Nephron progenitor cell (in vitro differentiated cells): ENCODE measurements around the gene INPPL1.

Experiments
- DNase-seq: peaks from one replicate; pipeline ENCODE4 v3.0.0; 2021
- H3K27ac Mint-ChIP-seq: 2 replicates; pipeline ENCODE4 v1.8.0; 2021; ENCODE audit warnings: mild to moderate bottlenecking, moderate library complexity, mixed read lengths
- H3K27me3 Mint-ChIP-seq: 2 replicates; pipeline ENCODE4 v1.8.0; 2021; ENCODE audit warnings: mild to moderate bottlenecking, low read depth, mixed read lengths; ENCODE audit not compliant: poor library complexity
- H3K36me3 Mint-ChIP-seq: 2 replicates; pipeline ENCODE4 v1.8.0; 2021; ENCODE audit warnings: low read depth, mixed read lengths
- H3K4me1 Mint-ChIP-seq: 2 replicates; pipeline ENCODE4 v1.8.0; 2021; ENCODE audit warnings: mixed read lengths
- H3K4me3 Mint-ChIP-seq: 2 replicates; pipeline ENCODE4 v1.8.0; 2021; ENCODE audit warnings: mild to moderate bottlenecking, moderate library complexity, mixed read lengths
- H3K9me3 Mint-ChIP-seq: 2 replicates; pipeline ENCODE4 v1.8.0; 2021; ENCODE audit warnings: mild to moderate bottlenecking, moderate library complexity, mixed read lengths
- TF ChIP-seq, protein P1 (sequence below): fragments of 200-600 bp; sonication (generic); IDR thresholded peaks from 2 replicates; pipeline ENCODE4 v1.5.0; 2021; ENCODE audit warnings: antibody characterized with exemption

The INPPL1 gene

DNA sequence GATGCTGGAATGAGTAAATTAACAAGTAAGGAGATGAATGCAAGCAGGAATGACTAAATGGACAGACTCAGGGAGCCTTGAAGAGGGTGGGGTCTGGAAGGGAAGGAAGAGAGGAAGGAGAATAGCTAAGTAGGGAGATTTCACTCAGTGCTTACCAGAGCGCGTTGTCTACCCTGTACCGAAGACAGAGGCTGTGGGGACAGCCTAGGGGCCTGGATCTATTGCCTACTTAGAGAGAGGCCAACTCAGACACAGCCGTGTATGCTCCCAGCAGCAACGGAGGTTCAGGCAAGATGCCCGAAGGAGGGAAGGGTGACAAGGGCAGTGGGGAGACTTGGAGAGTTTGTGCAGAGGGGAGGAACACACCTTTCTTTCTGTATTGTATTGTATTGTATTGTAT is 7.9 kb upstream of the INPPL1 start, which contains the start of gene FOLR2:
Gene FOLR2 (plus strand): TSS at position 157 of the 400 bp plus-strand sequence. CDS start 1,791 bp downstream, outside the sequence.
- Mint-ChIP-seq H3K27me3 (peaks cover 43% of the 10 kb centered on the region), H3K4me3 (no peak within 1 kb of the TSS)
- no peak for DNase-seq

DNA sequence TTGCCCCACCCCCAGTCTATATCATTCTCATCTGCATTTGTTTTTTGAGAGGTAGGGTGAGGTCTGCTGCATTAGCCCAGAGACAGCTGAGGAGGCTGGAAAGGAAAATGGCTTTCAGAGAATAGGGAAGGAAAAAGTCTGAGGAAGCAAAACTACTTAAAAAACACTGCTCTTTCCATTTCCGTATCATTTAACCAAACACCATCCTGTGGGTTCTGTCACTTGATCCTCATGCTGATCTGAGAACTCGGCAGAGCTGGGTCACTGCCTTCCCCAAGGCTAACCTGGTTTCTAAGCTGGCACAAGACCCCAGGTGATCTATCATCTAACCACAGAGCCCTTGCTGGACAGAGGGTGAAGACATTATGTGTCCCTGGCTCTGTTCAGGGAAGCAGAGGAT is 6.7 kb upstream of the INPPL1 start:
- TF ChIP-seq, protein P1, sequence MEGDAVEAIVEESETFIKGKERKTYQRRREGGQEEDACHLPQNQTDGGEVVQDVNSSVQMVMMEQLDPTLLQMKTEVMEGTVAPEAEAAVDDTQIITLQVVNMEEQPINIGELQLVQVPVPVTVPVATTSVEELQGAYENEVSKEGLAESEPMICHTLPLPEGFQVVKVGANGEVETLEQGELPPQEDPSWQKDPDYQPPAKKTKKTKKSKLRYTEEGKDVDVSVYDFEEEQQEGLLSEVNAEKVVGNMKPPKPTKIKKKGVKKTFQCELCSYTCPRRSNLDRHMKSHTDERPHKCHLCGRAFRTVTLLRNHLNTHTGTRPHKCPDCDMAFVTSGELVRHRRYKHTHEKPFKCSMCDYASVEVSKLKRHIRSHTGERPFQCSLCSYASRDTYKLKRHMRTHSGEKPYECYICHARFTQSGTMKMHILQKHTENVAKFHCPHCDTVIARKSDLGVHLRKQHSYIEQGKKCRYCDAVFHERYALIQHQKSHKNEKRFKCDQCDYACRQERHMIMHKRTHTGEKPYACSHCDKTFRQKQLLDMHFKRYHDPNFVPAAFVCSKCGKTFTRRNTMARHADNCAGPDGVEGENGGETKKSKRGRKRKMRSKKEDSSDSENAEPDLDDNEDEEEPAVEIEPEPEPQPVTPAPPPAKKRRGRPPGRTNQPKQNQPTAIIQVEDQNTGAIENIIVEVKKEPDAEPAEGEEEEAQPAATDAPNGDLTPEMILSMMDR = no peak
- H3K27ac Mint-ChIP-seq = no peak overlapping the region
- H3K27me3 Mint-ChIP-seq = peaks cover 36% of the 10 kb centered on the region
- no peak overlapping the region for H3K4me3 Mint-ChIP-seq
- no peaks in the 10 kb centered on the region for H3K36me3 Mint-ChIP-seq
- DNase-seq = no peak
- H3K9me3 Mint-ChIP-seq = no peaks in the 10 kb centered on the region
- H3K4me1 Mint-ChIP-seq = peaks cover 47% of the 10 kb centered on the region

More for the DNA sequence above, 7.9 kb upstream of the INPPL1 start, which contains the start of gene FOLR2:
- Mint-ChIP-seq H3K4me1 (peaks cover 35% of the 10 kb centered on the region), H3K36me3 (no peaks in the 10 kb centered on the region), H3K27ac (no peak within 1 kb of the TSS), H3K9me3 (no peaks in the 10 kb centered on the region)
- TF ChIP-seq, protein P1 = no peak

DNA sequence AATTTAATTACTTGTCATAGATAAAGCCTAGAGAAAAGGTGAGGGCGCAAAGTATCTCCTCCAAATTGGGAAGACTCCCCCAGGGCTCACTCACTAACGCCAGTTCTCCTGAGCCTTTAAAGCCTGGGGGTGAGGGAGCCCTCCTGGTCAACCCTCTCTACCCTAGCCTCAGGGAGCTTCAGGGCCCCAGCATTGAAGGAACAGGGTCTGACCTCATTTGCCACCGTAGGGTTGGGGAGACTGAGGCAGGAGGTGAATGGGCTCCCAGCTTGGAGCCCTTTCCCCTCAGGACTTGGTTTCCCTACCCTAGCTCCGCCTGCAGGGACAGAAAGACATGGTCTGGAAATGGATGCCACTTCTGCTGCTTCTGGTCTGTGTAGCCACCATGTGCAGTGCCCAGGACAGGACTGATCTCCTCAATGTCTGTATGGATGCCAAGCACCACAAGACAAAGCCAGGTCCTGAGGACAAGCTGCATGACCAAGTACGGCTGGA is 6.3 kb upstream of the INPPL1 start:
- H3K27me3 Mint-ChIP-seq = peaks cover 31% of the 10 kb centered on the region
- peaks cover 49% of the 10 kb centered on the region for H3K4me1 Mint-ChIP-seq
- TF ChIP-seq, protein P1 = no peak
- DNase-seq = no peak
- H3K9me3 Mint-ChIP-seq = no peaks in the 10 kb centered on the region
- no peak overlapping the region for H3K27ac Mint-ChIP-seq
- H3K4me3 Mint-ChIP-seq = no peak overlapping the region
- no peaks in the 10 kb centered on the region for H3K36me3 Mint-ChIP-seq

DNA sequence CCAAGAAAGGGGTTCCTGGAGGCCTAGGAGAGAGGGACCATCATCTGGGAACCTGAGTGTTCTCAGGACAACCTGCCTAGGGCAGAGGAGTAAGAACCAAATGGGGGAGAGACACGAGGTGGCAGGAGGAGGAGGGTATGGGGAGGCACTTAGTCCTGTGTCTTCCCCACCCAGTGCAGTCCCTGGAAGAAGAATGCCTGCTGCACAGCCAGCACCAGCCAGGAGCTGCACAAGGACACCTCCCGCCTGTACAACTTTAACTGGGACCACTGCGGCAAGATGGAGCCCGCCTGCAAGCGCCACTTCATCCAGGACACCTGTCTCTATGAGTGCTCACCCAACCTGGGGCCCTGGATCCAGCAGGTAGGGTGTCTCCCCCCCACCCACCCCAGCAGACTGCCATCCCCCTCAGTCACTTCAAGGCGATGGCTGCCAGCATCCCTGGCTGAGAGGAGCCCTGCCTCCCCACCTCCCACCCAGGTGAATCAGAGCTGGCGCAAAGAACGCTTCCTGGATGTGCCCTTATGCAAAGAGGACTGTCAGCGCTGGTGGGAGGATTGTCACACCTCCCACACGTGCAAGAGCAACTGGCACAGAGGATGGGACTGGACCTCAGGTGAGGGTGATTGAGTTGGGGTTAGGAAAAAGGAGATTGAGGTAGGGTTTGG is 3.7 kb upstream of the INPPL1 start:
- no peak for DNase-seq
- Mint-ChIP-seq H3K27ac (no peak overlapping the region), H3K27me3 (peaks cover 14% of the 10 kb centered on the region), H3K4me3 (no peak overlapping the region), H3K9me3 (no peaks in the 10 kb centered on the region), H3K36me3 (no peaks in the 10 kb centered on the region), H3K4me1 (peaks cover 57% of the 10 kb centered on the region)
- TF ChIP-seq, protein P1 = no peak

DNA sequence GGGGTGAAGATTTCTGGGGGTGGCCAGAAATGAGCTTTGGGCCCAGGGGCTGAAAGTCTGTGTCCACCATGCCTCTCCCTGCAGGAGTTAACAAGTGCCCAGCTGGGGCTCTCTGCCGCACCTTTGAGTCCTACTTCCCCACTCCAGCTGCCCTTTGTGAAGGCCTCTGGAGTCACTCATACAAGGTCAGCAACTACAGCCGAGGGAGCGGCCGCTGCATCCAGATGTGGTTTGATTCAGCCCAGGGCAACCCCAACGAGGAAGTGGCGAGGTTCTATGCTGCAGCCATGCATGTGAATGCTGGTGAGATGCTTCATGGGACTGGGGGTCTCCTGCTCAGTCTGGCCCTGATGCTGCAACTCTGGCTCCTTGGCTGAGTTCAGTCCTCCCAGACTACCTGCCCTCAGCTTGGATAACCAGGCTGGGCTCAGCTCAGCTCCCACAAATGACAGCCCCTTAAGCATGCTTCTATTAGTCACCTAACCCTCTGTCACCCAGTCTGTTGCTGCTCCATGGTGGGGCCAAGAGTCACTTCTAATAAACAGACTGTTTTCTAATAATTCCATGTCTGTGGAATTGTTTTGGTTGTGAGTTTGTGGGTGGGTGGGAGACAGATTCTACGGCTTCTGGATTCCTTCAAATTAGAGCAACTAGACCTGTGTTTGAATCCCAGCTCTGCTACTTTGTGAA is 3.0 kb upstream of the INPPL1 start:
- TF ChIP-seq, protein P1 = no peak

More for the DNA sequence above, 3.0 kb upstream of the INPPL1 start:
- Mint-ChIP-seq H3K27ac (peak overlapping the region; percentile 18), H3K4me3 (no peak overlapping the region), H3K4me1 (peaks cover 61% of the 10 kb centered on the region), H3K27me3 (peaks cover 9% of the 10 kb centered on the region), H3K9me3 (no peaks in the 10 kb centered on the region), H3K36me3 (no peaks in the 10 kb centered on the region)
- DNase-seq = no peak
